Kidney epithelial cell (primary cell): ENCODE results near the gene CD3D. TPM values are rescaled to one million over a fixed set of nuclear protein-coding genes. Genes with fewer than 3 reads are reported as not detected.
"Not testable (repeated sequence)": the region's sequence is repeated elsewhere in the genome, so short reads cannot be mapped to it uniquely, and the experiment has no call there.

ENCODE experiments used
- DNase-seq: peaks from one replicate; pipeline ENCODE4 v3.0.0-alpha.2; 2010; ENCODE audit warnings: low read depth
- H3K27me3 ChIP-seq: 2 replicates; pipeline ENCODE4 v1.6.0; 2011; ENCODE audit warnings: low read length; ENCODE audit not compliant: control insufficient read depth, insufficient read depth
- H3K36me3 ChIP-seq: 2 replicates; pipeline ENCODE4 v1.5.1; 2011; ENCODE audit warnings: low read length; ENCODE audit not compliant: control insufficient read depth, insufficient read depth
- H3K4me3 ChIP-seq: 2 replicates; pipeline ENCODE4 v1.5.1; 2011; ENCODE audit warnings: low read depth, mild to moderate bottlenecking, control low read depth, low read length
- total RNA-seq: library from RNA; depleted of rRNA; stranded (reverse); fragments of >200 nt; gene quantifications from 2 replicates; pipeline ENCODE4 v1.2.3, GENCODE V29; 2015
- TF ChIP-seq, protein P1 (sequence below): IDR thresholded peaks from 2 replicates; pipeline ENCODE4 v1.5.1; 2011; ENCODE audit warnings: mild to moderate bottlenecking, moderate library complexity, low read length, control low read depth, inconsistent platforms; ENCODE audit not compliant: insufficient read depth, poor library complexity, severe bottlenecking

Gene CD3D
- total RNA-seq, 1 donor from 2014 or later: not detected

DNA sequence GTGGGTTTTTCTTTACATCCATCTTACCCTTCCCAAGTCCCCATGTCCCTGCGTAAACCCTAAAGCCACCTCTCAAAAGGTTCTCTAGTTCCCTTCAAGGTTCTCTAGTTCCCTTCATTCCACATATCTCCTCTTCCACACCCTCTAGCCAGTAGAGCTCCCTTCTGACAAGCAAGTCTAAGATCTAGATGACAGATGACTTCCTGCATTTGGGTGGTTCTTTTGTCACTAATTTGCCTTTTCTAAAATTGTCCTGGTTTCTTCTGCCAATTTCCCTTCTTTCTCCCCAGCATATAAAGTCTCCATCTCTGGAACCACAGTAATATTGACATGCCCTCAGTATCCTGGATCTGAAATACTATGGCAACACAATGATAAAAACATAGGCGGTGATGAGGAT lies 30.2 kb downstream of the CD3D start:
- TF ChIP-seq, protein P1, sequence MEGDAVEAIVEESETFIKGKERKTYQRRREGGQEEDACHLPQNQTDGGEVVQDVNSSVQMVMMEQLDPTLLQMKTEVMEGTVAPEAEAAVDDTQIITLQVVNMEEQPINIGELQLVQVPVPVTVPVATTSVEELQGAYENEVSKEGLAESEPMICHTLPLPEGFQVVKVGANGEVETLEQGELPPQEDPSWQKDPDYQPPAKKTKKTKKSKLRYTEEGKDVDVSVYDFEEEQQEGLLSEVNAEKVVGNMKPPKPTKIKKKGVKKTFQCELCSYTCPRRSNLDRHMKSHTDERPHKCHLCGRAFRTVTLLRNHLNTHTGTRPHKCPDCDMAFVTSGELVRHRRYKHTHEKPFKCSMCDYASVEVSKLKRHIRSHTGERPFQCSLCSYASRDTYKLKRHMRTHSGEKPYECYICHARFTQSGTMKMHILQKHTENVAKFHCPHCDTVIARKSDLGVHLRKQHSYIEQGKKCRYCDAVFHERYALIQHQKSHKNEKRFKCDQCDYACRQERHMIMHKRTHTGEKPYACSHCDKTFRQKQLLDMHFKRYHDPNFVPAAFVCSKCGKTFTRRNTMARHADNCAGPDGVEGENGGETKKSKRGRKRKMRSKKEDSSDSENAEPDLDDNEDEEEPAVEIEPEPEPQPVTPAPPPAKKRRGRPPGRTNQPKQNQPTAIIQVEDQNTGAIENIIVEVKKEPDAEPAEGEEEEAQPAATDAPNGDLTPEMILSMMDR: no peak
- peaks cover 4% of the 10 kb centered on the region for H3K27me3 ChIP-seq

DNA sequence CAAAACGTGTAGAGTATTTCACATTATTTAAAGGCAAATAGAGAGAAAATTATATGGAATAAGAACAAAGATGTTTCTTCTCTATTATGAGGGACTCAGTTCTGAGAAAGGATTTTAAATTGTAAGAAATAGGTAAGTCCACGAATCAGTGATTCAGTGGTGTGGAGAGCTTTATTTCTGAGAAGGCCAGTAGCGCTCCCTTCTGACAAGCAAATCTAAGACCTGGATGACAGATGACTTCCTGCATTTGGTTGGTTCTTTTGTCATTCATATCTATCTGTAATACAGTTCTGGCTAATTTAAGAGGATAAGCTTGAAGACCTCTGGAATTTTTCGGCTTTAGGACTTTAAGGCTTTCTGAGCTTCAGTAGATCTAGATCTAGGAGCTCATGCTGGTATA lies 31.0 kb downstream of the CD3D start:
- no peak for DNase-seq
- H3K36me3 ChIP-seq: no peaks in the 10 kb centered on the region
- H3K4me3 ChIP-seq: no peak overlapping the region
- TF ChIP-seq, protein P1: no peak
- H3K27me3 ChIP-seq: peaks cover 4% of the 10 kb centered on the region

More for the DNA sequence above, 30.2 kb downstream of the CD3D start:
- DNase-seq: no peak
- no peak overlapping the region for H3K4me3 ChIP-seq
- no peaks in the 10 kb centered on the region for H3K36me3 ChIP-seq

DNA sequence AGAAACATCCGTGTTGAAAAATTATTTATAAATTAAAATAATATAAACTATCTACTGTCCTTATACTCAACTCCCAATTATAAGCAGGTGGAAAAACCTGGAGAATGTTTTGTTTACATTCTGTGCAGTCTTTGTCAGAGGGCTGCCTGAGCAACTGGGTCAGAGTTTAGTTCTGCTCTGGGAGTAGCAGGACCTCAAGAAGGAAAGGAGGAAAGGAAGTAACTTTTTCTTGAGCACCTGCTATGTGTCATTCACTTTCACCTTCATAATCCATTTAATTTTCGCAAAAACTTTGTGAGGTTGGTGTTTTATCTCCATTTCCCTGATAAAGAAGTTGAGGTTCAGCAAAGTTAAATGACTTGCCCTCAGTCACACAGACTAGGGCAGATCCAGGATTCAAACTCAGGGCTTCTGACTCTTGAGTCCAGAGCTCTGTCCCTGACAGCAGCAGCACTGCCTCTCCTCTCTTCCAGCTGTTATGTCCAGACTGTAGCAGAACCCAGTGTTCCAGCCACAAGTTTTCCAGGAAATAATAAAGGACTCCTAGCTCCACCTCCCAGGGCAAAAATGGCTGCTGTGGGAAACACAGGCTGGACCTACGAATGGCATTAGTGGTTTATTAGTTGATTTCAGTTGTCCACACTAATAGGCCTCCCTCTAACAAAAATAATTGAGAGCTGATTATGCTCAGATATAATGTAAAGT lies 31.6 kb downstream of the CD3D start:
- Histone ChIP-seq H3K4me3 (no peak overlapping the region), H3K36me3 (no peaks in the 10 kb centered on the region), H3K27me3 (peaks cover 4% of the 10 kb centered on the region)
- DNase-seq: no peak
- TF ChIP-seq, protein P1: no peak

DNA sequence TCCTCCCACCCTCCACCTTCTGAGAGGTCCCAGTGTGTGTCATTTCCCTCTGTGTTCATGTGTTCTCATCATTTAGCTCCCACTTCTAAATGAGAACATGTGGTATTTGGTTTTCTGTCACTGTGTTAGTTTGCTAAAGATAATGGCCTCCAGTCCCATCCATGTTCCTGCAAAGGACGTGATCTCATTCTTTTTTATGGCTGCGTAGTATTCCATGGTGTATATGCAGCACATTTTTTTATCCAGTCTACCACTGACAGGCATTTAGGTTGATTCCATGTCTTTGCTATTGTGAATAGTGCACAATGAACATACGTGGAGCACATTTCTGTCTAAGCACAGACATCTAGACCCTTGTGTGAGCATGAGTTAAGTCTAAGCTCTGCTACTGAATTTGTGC lies 32.2 kb downstream of the CD3D start:
- TF ChIP-seq, protein P1: no peak
- no peaks in the 10 kb centered on the region for H3K36me3 ChIP-seq
- peaks cover 4% of the 10 kb centered on the region for H3K27me3 ChIP-seq
- no peak for DNase-seq
- no peak overlapping the region for H3K4me3 ChIP-seq

DNA sequence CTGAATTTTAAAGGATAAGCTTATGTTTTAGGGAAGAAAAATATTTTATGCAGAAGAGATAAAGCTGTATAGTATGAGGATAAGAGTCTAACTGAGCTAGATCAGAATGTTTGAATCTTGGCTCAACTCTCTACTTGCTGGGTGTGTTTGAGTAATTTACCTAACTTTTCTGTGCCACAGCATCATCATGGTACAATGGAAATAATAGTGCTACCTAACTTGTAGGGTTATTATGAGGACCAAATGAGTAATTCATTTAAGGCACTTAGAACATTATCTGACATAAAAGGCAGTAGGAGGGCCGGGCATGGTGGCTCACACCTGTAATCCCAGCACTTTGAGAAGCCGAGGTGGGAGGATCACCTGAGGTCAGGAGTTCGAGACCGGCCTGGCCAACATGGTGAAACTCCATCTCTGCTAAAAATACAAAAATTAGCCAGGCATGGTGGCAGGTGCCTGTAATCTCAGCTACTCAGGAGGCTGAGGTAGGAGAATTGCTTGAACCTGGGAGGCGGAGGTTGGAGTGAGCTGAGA lies 33.4 kb downstream of the CD3D start:
- H3K36me3 ChIP-seq, H3K4me3 ChIP-seq, H3K27me3 ChIP-seq, DNase-seq: not testable (repeated sequence)

DNA sequence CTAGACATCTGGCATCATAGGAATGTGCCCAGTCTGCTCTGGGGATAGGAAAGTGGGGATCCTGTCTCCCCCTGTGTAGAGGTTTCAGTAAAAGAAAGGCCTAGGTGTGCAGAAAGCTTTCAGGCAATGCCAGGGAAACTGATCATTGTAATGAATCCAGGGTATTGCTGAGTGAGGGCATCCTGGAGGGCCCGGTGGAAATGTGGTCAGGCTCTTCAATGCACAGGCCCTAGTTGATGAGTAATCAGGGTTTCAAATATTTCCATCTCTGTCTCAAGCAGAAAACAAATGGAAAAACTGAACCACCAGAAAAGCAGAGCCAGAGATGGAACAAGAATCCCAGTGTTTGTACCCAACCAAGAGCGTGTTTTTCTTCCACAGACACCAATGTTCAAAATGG lies 35.9 kb downstream of the CD3D start:
- no peak for DNase-seq
- TF ChIP-seq, protein P1: no peak
- no peak overlapping the region for H3K4me3 ChIP-seq
- peaks cover 2% of the 10 kb centered on the region for H3K27me3 ChIP-seq
- no peaks in the 10 kb centered on the region for H3K36me3 ChIP-seq
